HG02852 (cell line): ENCODE measurements around the gene FERMT3.
A peak's percentile ranks its signal among the peaks of the same experiment; 100 is the strongest.

ENCODE experiments used
- ATAC-seq: cut with Tn5 transposase; IDR thresholded peaks from one replicate; pipeline ENCODE4 v1.9.1; 2021; ENCODE audit warnings: mild to moderate bottlenecking, moderate library complexity; ENCODE audit not compliant: unreplicated experiment

Gene FERMT3

GRCh38 chr11:64247729-64248531 is 41.4 kb downstream of the FERMT3 start:
- no peak for ATAC-seq

- no peak for ATAC-seq
Observed at GRCh38 chr11:64248578-64248977, 42.1 kb downstream of the FERMT3 start.

- no peak for ATAC-seq
Observed at GRCh38 chr11:64249038-64249437, 42.5 kb downstream of the FERMT3 start.

- ATAC-seq, result no peak
Observed at GRCh38 chr11:64249563-64250414, 43.3 kb downstream of the FERMT3 start.

- ATAC-seq, result no peak
Observed at GRCh38 chr11:64250415-64251015, 44.0 kb downstream of the FERMT3 start.

- ATAC-seq, result peak; percentile 44
Observed at GRCh38 chr11:64251016-64251752, 44.7 kb downstream of the FERMT3 start, which contains the start of gene PLCB3. PLCB3 (plus strand) TSS chr11:64251530; CDS start chr11:64251650, 120 bp downstream.

GRCh38 chr11:64251753-64252002 is 45.2 kb downstream of the FERMT3 start:
- ATAC-seq, result peak; percentile 14

GRCh38 chr11:64252003-64252872 is 45.7 kb downstream of the FERMT3 start:
- ATAC-seq, result no peak

- no peak for ATAC-seq
Observed at GRCh38 chr11:64253043-64253442, 46.5 kb downstream of the FERMT3 start.

- no peak for ATAC-seq
Observed at GRCh38 chr11:64253481-64253880, 47.0 kb downstream of the FERMT3 start.

- ATAC-seq, result no peak
Observed at GRCh38 chr11:64254326-64254725, 47.8 kb downstream of the FERMT3 start.

GRCh38 chr11:64255135-64256128 is 48.9 kb downstream of the FERMT3 start:
- ATAC-seq, result no peak

- no peak for ATAC-seq
Observed at GRCh38 chr11:64256300-64256699, 49.8 kb downstream of the FERMT3 start.

GRCh38 chr11:64258356-64258755 is 51.8 kb downstream of the FERMT3 start:
- ATAC-seq, result no peak

- no peak for ATAC-seq
Observed at GRCh38 chr11:64258946-64259532, 52.5 kb downstream of the FERMT3 start.

GRCh38 chr11:64259533-64260067 is 53.1 kb downstream of the FERMT3 start:
- ATAC-seq, result no peak

GRCh38 chr11:64260147-64260708 is 53.7 kb downstream of the FERMT3 start:
- ATAC-seq, result no peak

GRCh38 chr11:64261556-64262080 is 55.1 kb downstream of the FERMT3 start:
- ATAC-seq, result no peak
